GM21360 (cell line): ENCODE measurements around the gene ZNF146.
A peak's percentile ranks its signal among the peaks of the same experiment; 100 is the strongest.
"Not testable (repeated sequence)": the region's sequence is repeated elsewhere in the genome, so short reads cannot be mapped to it uniquely, and the experiment has no call there.

Experiments
- ATAC-seq: cut with Tn5 transposase; IDR thresholded peaks from one replicate; pipeline ENCODE4 v1.9.1; 2021; ENCODE audit warnings: mild to moderate bottlenecking, moderate library complexity; ENCODE audit not compliant: unreplicated experiment

ZNF146 gene

GRCh38 chr19:36214386-36215275 is at the start of gene ZNF146, which contains the start of gene ZNF565:
TSS of gene ZNF146 (plus strand) at chr19:36215106. CDS start at chr19:36236441, 21,335 bp downstream.
TSS of gene ZNF565 (minus strand) at chr19:36214665. CDS start at chr19:36201985, 12,680 bp downstream.
- ATAC-seq = peak; percentile 85

- no peak for ATAC-seq
Measured at GRCh38 chr19:36169084-36169760, 45.7 kb upstream of the ZNF146 start.

GRCh38 chr19:36172852-36173251 is 42.1 kb upstream of the ZNF146 start:
- no peak for ATAC-seq

GRCh38 chr19:36173846-36174245 is 41.1 kb upstream of the ZNF146 start:
- not testable (repeated sequence) for ATAC-seq

GRCh38 chr19:36179077-36179476 is 35.8 kb upstream of the ZNF146 start:
- not testable (repeated sequence) for ATAC-seq

- ATAC-seq = no peak
Measured at GRCh38 chr19:36182612-36183244, 32.2 kb upstream of the ZNF146 start.

GRCh38 chr19:36183245-36183628 is 31.7 kb upstream of the ZNF146 start:
- ATAC-seq = no peak

GRCh38 chr19:36186722-36187121 is 28.2 kb upstream of the ZNF146 start:
- ATAC-seq = not testable (repeated sequence)

GRCh38 chr19:36196249-36196648 is 18.7 kb upstream of the ZNF146 start:
- ATAC-seq = no peak

- ATAC-seq = no peak
Measured at GRCh38 chr19:36198119-36198518, 16.8 kb upstream of the ZNF146 start.

- no peak for ATAC-seq
Measured at GRCh38 chr19:36201684-36202083, 13.2 kb upstream of the ZNF146 start.

GRCh38 chr19:36203293-36203692 is 11.6 kb upstream of the ZNF146 start:
- no peak for ATAC-seq

GRCh38 chr19:36207605-36208252 is 7.2 kb upstream of the ZNF146 start:
- no peak for ATAC-seq

GRCh38 chr19:36209372-36209771 is 5.5 kb upstream of the ZNF146 start:
- no peak for ATAC-seq

GRCh38 chr19:36210497-36210896 is 4.4 kb upstream of the ZNF146 start:
- no peak for ATAC-seq

GRCh38 chr19:36212895-36213294 is 2.0 kb upstream of the ZNF146 start:
- no peak for ATAC-seq

- ATAC-seq = no peak
Measured at GRCh38 chr19:36215276-36216123, 594 bp downstream of the ZNF146 start.

GRCh38 chr19:36221474-36221873 is 6.6 kb downstream of the ZNF146 start:
- no peak for ATAC-seq

- ATAC-seq = no peak
Measured at GRCh38 chr19:36222503-36222902, 7.6 kb downstream of the ZNF146 start.
